ENCODE measurements around the gene IL1RN.

GRCh38 chr2:113112441-113112840 lies 15.0 kb upstream of the IL1RN start:
- no peak for TF ChIP-seq POLR2A (IDR thresholded peaks at IDR 0.05)
- no peak for TF ChIP-seq CTCF (IDR thresholded peaks at IDR 0.05)

Measured in thyroid gland (tissue), 4 donors.